Upper lobe of right lung (tissue), 1 donor: ENCODE measurements around the gene PRCC. TPM values are rescaled to one million over a fixed set of nuclear protein-coding genes. Genes with fewer than 3 reads are reported as not detected.

ENCODE experiments used
- ATAC-seq: fragments of 200-7000 bp; cut with Tn5 transposase; one replicate; pipeline ENCODE4 v1.9.1; 2020; ENCODE audit warnings: mild to moderate bottlenecking, moderate library complexity
- DNase-seq: peaks from one replicate; pipeline ENCODE4 v3.0.0-alpha.2; 2020
- H3K27ac ChIP-seq: fragments of 200-600 bp; one replicate; pipeline ENCODE4 v1.8.0; 2022
- H3K27me3 ChIP-seq: fragments of 200-600 bp; one replicate; pipeline ENCODE4 v1.8.0; 2022; ENCODE audit warnings: mild to moderate bottlenecking
- H3K36me3 ChIP-seq: fragments of 200-600 bp; one replicate; pipeline ENCODE4 v1.8.0; 2022
- H3K4me1 ChIP-seq: fragments of 200-600 bp; one replicate; pipeline ENCODE4 v1.8.0; 2022
- H3K4me3 ChIP-seq: fragments of 200-600 bp; one replicate; pipeline ENCODE4 v1.8.0; 2022; ENCODE audit warnings: mild to moderate bottlenecking
- H3K9me3 ChIP-seq: fragments of 200-600 bp; one replicate; pipeline ENCODE4 v1.8.0; 2022
- intact Hi-C: fragments of 100-400 bp; cut with DNase I; formaldehyde crosslinking; loops from one replicate; pipeline ENCODE4 v1.11.0; 2022
- total RNA-seq: library from RNA; stranded (reverse); fragmentation: NEBNext Ultra II Directional; extraction: Animal tissue kit (Norgen Biotek cat#: 25700); gene quantifications from one replicate; pipeline ENCODE4 v1.2.1, GENCODE V29; 2021
- TF ChIP-seq, protein P1 (sequence below): fragments of 200-600 bp; IDR thresholded peaks from one replicate; pipeline ENCODE4 v1.8.0; 2022; ENCODE audit warnings: antibody characterized with exemption
- donor health status: DM: no; HTN: yes; CAD: no; lungs with severe emphysema.

PRCC gene
- total RNA-seq, 1 donor from 2014 or later, result 48.5 TPM

DNA sequence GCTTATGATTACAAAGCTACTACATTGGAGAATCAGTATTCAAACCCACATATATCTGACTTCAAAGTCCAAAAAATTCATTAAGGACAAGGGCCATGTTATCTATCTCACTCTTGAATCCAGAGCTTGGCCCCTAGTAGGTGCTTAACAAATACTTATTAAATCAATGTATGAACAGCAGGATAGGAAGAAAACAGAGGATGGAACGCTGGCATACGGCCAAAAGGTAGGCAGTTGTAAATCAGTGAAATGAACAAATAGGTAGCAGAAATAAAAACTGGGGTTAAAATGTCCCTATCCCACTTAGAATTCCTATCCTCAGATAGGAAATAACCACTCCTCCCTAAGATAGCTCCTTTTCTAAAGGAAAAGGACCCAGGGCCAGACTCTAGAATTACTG lies 28.4 kb upstream of the PRCC start:
- DNase-seq (no peak), ATAC-seq (no peak)
- H3K27ac ChIP-seq, result no peak overlapping the region
- intact Hi-C loops, result no loop called here
- no peak overlapping the region for H3K4me3 ChIP-seq
- no peaks in the 10 kb centered on the region for H3K9me3 ChIP-seq
- H3K27me3 ChIP-seq, result no peaks in the 10 kb centered on the region
- peaks cover 43% of the 10 kb centered on the region for H3K36me3 ChIP-seq
- TF ChIP-seq, protein P1, sequence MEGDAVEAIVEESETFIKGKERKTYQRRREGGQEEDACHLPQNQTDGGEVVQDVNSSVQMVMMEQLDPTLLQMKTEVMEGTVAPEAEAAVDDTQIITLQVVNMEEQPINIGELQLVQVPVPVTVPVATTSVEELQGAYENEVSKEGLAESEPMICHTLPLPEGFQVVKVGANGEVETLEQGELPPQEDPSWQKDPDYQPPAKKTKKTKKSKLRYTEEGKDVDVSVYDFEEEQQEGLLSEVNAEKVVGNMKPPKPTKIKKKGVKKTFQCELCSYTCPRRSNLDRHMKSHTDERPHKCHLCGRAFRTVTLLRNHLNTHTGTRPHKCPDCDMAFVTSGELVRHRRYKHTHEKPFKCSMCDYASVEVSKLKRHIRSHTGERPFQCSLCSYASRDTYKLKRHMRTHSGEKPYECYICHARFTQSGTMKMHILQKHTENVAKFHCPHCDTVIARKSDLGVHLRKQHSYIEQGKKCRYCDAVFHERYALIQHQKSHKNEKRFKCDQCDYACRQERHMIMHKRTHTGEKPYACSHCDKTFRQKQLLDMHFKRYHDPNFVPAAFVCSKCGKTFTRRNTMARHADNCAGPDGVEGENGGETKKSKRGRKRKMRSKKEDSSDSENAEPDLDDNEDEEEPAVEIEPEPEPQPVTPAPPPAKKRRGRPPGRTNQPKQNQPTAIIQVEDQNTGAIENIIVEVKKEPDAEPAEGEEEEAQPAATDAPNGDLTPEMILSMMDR, result no peak
- peaks cover 6% of the 10 kb centered on the region for H3K4me1 ChIP-seq

DNA sequence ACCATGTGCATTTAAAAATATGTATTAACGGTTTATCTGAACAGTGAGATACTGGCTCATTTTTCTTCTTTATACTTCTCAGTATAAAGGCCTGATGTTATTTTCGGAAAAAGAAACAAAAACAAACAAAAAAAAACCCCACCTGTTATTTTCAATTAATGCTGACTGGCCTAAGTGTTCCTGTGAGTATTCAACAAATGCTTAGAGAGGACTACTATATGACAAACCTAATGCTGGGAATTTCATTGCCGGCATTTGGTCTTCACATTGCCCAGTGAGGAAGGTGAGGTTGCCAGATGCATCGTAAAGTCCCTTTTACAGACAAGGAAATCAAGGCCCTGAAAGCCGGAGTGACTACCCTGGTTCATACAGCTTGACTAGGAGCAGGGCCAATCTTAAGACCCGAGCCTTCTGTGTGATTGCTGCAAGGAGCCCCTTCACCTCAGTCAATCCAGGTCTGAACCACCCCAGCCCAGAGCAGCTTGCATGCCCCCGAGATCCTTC lies 27.0 kb upstream of the PRCC start:
- no peak for ATAC-seq
- TF ChIP-seq, protein P1, result no peak

DNA sequence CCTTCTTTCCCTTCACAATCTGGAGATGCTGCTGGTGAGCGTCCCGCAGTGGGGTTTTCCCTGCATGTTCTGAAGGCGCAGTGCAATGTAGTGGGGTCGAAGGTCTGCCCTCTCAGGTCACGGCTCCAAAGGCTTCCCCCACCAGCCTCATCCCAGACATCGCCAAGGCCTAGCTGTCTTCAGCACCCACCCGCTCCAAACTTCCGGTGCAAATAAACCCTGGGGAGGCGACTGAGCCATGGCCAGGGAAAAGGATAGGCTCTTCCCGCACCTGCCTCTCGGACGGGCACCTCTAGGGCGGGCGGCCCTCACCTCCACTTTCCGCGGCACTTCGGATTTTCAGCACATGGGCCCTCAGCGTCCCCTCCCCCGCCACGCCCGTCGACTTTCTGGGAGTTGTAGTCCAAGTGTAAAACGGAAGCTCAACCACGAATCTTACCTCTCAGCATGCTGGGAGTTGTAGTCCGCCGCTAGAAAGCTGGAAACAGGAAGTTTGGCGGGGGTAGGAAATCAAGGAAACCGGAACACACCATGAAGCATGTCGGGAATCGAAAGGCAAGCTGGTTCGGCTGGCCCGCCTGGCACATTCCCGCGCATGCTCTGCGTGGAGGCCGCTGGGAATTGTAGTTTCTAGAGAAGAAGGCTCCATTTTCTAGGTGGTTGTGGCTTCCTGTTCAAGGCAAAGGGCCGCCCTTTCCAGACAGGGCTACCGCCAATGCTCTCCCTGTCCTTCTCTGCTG lies 26.4 kb upstream of the PRCC start, which contains the start of gene MRPL24:
TSS of gene MRPL24 (minus strand) at position 348 of the 740 bp plus-strand sequence. CDS start 2,384 bp downstream, outside the sequence.
- ATAC-seq (peak; percentile 96), DNase-seq (peak; percentile 97)
- peaks cover 44% of the 10 kb centered on the region for H3K36me3 ChIP-seq
- H3K27ac ChIP-seq, result peak within 1 kb of the TSS; percentile 83
- H3K4me1 ChIP-seq, result peaks cover 11% of the 10 kb centered on the region
- intact Hi-C loops, result no loop called here
- H3K27me3 ChIP-seq, result no peaks in the 10 kb centered on the region
- TF ChIP-seq, protein P1, result no peak
- H3K4me3 ChIP-seq, result peak within 1 kb of the TSS; percentile 88
- H3K9me3 ChIP-seq, result no peaks in the 10 kb centered on the region

More for the DNA sequence above, 27.0 kb upstream of the PRCC start:
- no peak for DNase-seq
- Histone ChIP-seq H3K36me3 (peaks cover 44% of the 10 kb centered on the region), H3K27ac (peak overlapping the region; percentile 83), H3K9me3 (no peaks in the 10 kb centered on the region), H3K4me1 (peaks cover 6% of the 10 kb centered on the region), H3K27me3 (no peaks in the 10 kb centered on the region), H3K4me3 (peak overlapping the region; percentile 88)
- intact Hi-C loops, result no loop called here

DNA sequence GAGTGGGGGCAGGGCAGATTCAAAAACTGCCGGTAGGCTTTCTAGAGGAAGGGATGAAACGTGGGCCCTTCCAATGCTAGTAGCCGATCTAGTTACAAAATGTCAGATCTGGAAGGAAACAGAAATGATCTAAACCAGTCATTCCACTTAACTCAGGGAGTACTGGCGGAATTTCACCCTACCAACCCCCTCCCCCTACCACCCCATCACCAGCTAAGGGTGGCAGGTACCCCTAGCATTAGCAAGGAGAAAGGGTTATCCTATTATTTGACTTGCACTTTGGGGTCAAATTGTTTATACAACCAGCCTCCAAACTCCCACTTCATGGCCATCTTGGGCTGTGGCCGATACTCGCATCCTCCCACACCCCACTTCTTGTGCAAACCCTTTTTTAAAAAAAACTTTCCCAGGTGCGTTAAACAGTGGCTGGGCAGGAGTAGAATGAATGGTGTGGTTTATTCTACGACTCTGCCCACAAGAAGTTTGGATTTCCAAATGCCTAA lies 25.8 kb upstream of the PRCC start:
- H3K9me3 ChIP-seq, result no peaks in the 10 kb centered on the region
- H3K4me1 ChIP-seq, result peaks cover 17% of the 10 kb centered on the region
- peak overlapping the region; percentile 40 for H3K4me3 ChIP-seq
- intact Hi-C loops, result no loop called here
- peaks cover 38% of the 10 kb centered on the region for H3K36me3 ChIP-seq
- no peaks in the 10 kb centered on the region for H3K27me3 ChIP-seq
- no peak for ATAC-seq
- TF ChIP-seq, protein P1, result no peak
- H3K27ac ChIP-seq, result peak overlapping the region; percentile 83
- DNase-seq, result no peak

DNA sequence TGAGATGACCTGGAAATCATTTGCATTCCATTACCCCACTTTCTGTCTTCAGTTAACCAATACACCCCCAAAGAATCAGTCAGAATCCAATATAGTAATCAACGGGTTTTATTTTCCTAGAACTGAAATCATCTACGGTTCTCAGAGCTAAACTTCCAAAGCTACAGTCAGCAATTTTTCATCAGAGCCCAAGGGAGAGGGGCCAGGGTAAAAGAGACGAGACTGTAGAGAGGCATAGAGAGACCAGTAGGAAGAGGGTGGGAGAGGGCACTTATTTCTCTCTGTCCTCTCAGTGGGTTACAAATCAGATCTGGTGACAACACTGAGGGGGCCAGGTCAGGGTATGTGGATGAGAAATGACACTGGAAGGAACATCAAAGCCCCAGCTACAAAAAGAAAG lies 25.3 kb upstream of the PRCC start:
- Histone ChIP-seq H3K4me1 (peaks cover 17% of the 10 kb centered on the region), H3K36me3 (peaks cover 33% of the 10 kb centered on the region), H3K4me3 (peak overlapping the region; percentile 40), H3K27ac (peak overlapping the region; percentile 83), H3K27me3 (no peaks in the 10 kb centered on the region), H3K9me3 (no peaks in the 10 kb centered on the region)
- intact Hi-C loops, result no loop called here
- TF ChIP-seq, protein P1, result no peak
- ATAC-seq (no peak), DNase-seq (no peak)
